Fibroblast of villous mesenchyme (primary cell): ENCODE measurements around the gene HACE1. TPM values are rescaled to one million over a fixed set of nuclear protein-coding genes. Genes with fewer than 3 reads are reported as not detected.
"Not testable (repeated sequence)": the region's sequence is repeated elsewhere in the genome, so short reads cannot be mapped to it uniquely, and the experiment has no call there.

Experiments used
- DNase-seq: peaks from one replicate; pipeline ENCODE4 v3.0.0-alpha.2; 2010; ENCODE audit warnings: low read depth
- H3K4me3 ChIP-seq: 2 replicates; pipeline ENCODE4 v1.5.1; 2011; ENCODE audit warnings: low read depth, mild to moderate bottlenecking, low read length
- CTCF ChIP-seq: IDR thresholded peaks from 2 replicates; pipeline ENCODE4 v1.5.1; 2012; ENCODE audit warnings: low read depth, mild to moderate bottlenecking, low read length; ENCODE audit not compliant: insufficient read depth
- total RNA-seq: library from RNA; depleted of rRNA; stranded (reverse); fragments of >200 nt; gene quantifications from 2 replicates; pipeline ENCODE4 v1.2.3, GENCODE V29; 2012

The HACE1 gene
- total RNA-seq, 1 donor = 23.3 TPM

GRCh38 chr6:104855507-104855906 lies 4.2 kb downstream of the HACE1 start:
- no peak overlapping the region for H3K4me3 ChIP-seq
- peak; percentile 54 for DNase-seq
- TF ChIP-seq CTCF = no peak

DNA sequence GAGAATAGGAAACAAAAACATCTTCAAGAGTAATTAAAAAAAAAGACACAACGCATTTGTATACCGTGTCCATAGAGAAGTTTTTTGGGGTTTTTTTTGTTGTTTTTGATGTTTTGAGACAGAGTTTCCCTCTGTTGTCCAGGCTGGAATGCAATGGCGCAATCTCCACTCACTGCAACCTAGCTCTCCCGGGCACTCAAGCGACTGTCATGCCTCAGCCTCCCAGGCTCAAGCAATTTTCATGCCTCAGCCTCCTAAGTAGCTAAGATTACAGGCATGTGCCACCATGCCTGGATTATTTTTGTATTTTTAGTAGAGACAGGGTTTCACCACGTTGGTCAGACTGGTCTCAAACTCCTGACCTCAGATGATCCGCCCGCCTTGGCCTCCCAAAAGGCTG lies 12.0 kb downstream of the HACE1 start:
- DNase-seq = not testable (repeated sequence)

GRCh38 chr6:104843229-104843628 lies 16.5 kb downstream of the HACE1 start:
- TF ChIP-seq CTCF = no peak
- no peak for DNase-seq
- H3K4me3 ChIP-seq = no peak overlapping the region

More for the DNA sequence above, 12.0 kb downstream of the HACE1 start:
- H3K4me3 ChIP-seq = not testable (repeated sequence)

GRCh38 chr6:104837158-104837557 lies 22.6 kb downstream of the HACE1 start:
- no peak for TF ChIP-seq CTCF
- DNase-seq = no peak
- no peak overlapping the region for H3K4me3 ChIP-seq

DNA sequence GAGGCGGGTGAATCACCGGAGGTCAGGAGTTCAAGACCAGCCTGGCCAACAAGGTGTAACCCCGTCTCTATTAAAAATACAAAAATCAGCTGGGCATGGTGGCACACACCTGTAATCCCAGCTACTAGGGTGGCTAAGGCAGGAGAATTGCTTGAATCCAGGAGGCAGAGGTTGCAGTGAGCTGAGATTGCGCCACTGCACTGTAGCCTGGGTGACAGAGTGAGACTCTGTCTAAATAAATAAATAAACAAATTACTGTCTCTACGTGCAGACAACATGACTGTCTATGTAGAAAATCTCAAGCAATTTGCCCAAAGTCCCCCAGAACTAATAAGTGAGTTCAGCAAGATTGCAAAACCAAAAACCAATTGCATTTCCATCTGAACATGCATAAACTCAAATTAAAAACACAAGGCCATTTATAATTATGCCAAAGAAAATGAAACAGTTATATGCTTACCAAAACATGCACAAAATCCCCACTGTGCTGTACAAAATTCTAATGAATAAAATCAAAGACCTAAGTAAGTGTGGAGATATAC lies 23.2 kb downstream of the HACE1 start:
- not testable (repeated sequence) for DNase-seq, H3K4me3 ChIP-seq

- H3K4me3 ChIP-seq = no peak overlapping the region
- no peak for DNase-seq
- no peak for TF ChIP-seq CTCF
Observed at GRCh38 chr6:104835782-104836181, 23.9 kb downstream of the HACE1 start.

- no peak for TF ChIP-seq CTCF
- DNase-seq = no peak
- no peak overlapping the region for H3K4me3 ChIP-seq
Observed at GRCh38 chr6:104829183-104829958, 30.3 kb downstream of the HACE1 start.

DNA sequence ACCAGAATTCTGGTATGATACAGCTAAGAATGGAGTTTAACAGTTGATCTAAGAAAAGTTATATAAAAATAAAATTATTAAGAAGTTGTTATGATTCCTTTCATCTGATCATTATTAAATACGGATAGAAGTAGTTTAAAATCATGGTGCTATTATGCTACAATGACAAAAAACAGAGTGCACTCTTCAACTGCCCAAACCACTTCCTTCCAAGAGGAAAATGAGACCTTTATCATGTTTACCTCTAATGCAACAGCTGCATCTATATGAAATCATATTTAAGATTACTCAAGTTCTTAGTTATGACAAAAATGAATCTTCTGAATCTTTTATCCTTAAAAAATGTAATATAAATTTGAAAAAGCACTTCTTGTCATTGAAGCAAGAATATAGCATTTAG lies 31.2 kb downstream of the HACE1 start:
- TF ChIP-seq CTCF = no peak
- DNase-seq = no peak
- no peak overlapping the region for H3K4me3 ChIP-seq

DNA sequence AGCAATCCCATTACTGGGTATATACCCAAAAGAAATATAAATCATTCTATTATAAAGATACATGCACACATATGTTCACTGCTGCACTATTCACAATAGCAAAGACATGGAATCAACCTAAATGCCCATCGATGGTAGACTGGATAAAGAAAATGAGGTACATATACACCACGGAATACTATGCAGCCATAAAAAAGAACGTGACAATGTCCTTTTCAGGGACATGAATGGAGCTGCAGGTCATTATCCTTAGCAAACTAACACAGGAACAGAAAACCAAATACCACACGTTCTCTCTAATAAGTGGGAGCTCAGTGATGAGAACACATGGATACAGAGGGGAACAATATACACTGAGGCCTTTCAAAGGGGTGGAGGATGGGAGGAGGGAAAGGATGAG lies 38.9 kb downstream of the HACE1 start:
- not testable (repeated sequence) for DNase-seq, H3K4me3 ChIP-seq
